Camera-type eye (tissue), 1 donor: ENCODE measurements around the gene SLCO6A1. TPM values are rescaled to one million over a fixed set of nuclear protein-coding genes. Genes with fewer than 3 reads are reported as not detected.

Experiments
- total RNA-seq: library from RNA; depleted of rRNA; stranded (reverse); fragments of >200 nt; gene quantifications from one replicate; pipeline ENCODE4 v1.2.3, GENCODE V29; 2014

Gene SLCO6A1, protein sequence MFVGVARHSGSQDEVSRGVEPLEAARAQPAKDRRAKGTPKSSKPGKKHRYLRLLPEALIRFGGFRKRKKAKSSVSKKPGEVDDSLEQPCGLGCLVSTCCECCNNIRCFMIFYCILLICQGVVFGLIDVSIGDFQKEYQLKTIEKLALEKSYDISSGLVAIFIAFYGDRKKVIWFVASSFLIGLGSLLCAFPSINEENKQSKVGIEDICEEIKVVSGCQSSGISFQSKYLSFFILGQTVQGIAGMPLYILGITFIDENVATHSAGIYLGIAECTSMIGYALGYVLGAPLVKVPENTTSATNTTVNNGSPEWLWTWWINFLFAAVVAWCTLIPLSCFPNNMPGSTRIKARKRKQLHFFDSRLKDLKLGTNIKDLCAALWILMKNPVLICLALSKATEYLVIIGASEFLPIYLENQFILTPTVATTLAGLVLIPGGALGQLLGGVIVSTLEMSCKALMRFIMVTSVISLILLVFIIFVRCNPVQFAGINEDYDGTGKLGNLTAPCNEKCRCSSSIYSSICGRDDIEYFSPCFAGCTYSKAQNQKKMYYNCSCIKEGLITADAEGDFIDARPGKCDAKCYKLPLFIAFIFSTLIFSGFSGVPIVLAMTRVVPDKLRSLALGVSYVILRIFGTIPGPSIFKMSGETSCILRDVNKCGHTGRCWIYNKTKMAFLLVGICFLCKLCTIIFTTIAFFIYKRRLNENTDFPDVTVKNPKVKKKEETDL
- total RNA-seq = not detected

DNA sequence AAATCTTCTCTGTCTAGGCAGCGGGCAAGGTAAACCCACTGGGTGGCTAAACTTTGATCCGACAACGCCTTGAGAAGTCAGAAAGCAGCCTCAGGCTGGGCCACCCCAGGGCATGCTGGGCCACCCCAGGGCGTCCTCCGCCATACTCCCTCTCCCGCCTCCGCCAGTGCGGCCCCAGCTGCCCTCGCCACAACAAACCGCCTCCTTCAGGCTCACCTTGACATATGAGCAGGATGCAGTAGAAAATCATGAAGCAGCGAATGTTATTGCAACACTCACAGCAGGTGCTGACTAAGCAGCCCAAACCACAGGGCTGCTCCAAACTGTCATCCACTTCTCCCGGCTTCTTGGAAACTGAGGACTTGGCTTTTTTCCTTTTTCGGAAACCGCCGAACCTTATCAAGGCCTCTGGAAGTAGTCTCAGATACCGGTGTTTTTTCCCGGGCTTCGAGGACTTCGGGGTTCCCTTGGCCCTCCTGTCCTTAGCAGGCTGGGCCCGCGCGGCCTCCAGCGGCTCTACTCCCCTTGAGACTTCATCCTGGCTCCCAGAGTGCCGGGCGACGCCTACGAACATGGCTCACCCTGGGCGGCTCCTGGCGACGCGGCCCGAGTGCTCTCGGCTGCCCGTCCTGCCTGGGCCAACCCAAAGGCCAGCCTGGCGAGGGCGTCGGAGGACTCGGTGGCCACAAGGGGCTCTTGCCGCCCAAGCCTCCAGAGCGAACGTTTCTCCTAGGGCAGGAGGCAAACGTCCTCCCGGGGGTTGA, at the start of gene SLCO6A1:
Gene SLCO6A1, minus strand, starts transcription at position 731 of the 764 bp plus-strand sequence. Its CDS starts 157 bp downstream, at position 574.

Other genes with a start within 250 kb of the SLCO6A1 start
- 0.77 TPM for gene SLCO4C1, start 202.7 kb downstream of the SLCO6A1 start, total RNA-seq